Fibroblast of the aortic adventitia (primary cell): ENCODE results near the gene SH2D1B. TPM values are rescaled to one million over a fixed set of nuclear protein-coding genes. Genes with fewer than 3 reads are reported as not detected.

Experiments used
- DNase-seq: peaks from one replicate; pipeline ENCODE4 v3.0.0-alpha.2; 2010; ENCODE audit warnings: low read depth
- H3K4me3 ChIP-seq: 2 replicates; pipeline ENCODE4 v1.5.1; 2011; ENCODE audit warnings: low read depth, mild to moderate bottlenecking, control low read depth, low read length, moderate library complexity
- CTCF ChIP-seq: IDR thresholded peaks from 2 replicates; pipeline ENCODE4 v1.5.1; 2011; ENCODE audit warnings: mild to moderate bottlenecking, low read length, control low read depth, inconsistent platforms; ENCODE audit not compliant: insufficient read depth
- total RNA-seq: library from RNA; depleted of rRNA; stranded (reverse); fragments of >200 nt; gene quantifications from 2 replicates; pipeline ENCODE4 v1.2.3, GENCODE V29; 2012; ENCODE audit warnings: low replicate concordance

SH2D1B gene
- total RNA-seq, 1 donor, result under 0.01 TPM

GRCh38 chr1:162381383-162381782, 30.6 kb downstream of the SH2D1B start, which contains the start of gene C1orf226:
C1orf226 (plus strand) TSS chr1:162381728; CDS start chr1:162381902, 174 bp downstream.
- TF ChIP-seq CTCF, result no peak
- no peak within 1 kb of the TSS for H3K4me3 ChIP-seq
- DNase-seq, result no peak

- H3K4me3 ChIP-seq, result no peak overlapping the region
- TF ChIP-seq CTCF, result no peak
- DNase-seq, result no peak
These were observed 31.7 kb downstream of the SH2D1B start for GRCh38 chr1:162380061-162380846.

- DNase-seq, result no peak
- no peak for TF ChIP-seq CTCF
- no peak within 1 kb of the TSS for H3K4me3 ChIP-seq
These were observed 35.2 kb downstream of the SH2D1B start, which contains the start of gene SPATA46 for GRCh38 chr1:162376691-162377090. SPATA46 (minus strand) TSS chr1:162376854; CDS start chr1:162376790, 64 bp downstream.

GRCh38 chr1:162375463-162375862, 36.5 kb downstream of the SH2D1B start:
- DNase-seq, result no peak
- no peak for TF ChIP-seq CTCF
- no peak overlapping the region for H3K4me3 ChIP-seq

GRCh38 chr1:162374406-162374805, 37.5 kb downstream of the SH2D1B start:
- H3K4me3 ChIP-seq, result no peak overlapping the region
- no peak for DNase-seq
- no peak for TF ChIP-seq CTCF

GRCh38 chr1:162373541-162374260, 38.2 kb downstream of the SH2D1B start:
- no peak for DNase-seq
- no peak overlapping the region for H3K4me3 ChIP-seq
- no peak for TF ChIP-seq CTCF
